GDM1 (cell line): ENCODE measurements around the gene KLHDC7A.

Experiments used
- DNase-seq: peaks from one replicate; lab custom pipeline; 2025; lab: John Stamatoyannopoulos, UW

Gene KLHDC7A

GRCh38 chr1:18508084-18508483 lies 27.4 kb downstream of the KLHDC7A start:
- no peak for DNase-seq

DNA sequence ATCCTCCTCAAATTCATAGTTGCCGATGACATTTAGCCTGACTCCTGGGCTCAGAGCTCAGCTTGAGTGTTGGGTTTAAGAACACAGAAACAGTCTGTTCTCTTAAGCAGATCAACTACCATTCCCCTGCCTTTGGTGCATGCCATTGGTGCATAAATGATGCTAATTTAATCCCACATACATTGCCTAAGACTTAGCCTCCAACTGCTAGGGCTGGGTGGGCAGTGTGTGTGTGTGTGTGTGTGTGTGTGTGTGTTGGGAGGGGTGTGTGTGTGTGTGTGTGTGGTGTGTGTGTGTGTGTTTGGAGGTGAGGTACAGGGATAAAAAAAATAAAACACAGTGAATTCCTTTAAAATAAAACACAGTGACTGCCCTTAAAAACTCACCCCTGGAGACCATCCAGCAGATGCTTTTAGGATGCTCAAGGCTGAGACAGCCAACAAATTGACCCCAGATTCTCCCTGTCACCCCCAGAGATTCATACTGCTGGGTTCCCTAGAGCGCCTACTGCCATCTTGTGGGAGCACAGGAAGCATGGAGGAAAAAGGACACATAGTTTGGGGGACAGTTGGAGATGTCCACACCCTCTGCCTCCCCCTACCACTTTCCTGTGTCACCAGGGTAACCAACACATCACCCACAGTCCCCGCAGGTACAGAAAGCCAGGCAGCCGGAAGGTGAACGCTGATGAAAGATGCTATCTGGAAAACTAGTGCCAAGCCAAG lies 30.6 kb downstream of the KLHDC7A start:
- no peak for DNase-seq

DNA sequence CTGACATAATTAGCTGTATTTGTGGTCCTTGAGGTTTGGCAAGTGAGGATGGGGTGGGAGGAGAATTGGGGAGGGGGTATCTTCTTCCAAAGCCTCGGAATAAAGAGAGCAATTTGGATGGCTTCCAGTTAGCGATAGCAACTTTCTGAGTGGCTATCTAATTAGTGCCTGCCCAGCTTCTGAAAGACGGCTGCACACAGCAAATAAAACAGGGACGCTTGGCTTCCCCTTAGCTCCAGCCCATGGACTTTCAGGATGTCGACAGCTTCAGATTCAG lies 31.1 kb downstream of the KLHDC7A start:
- DNase-seq, result no peak

- DNase-seq, result no peak
Observed at GRCh38 chr1:18512883-18513282, 32.2 kb downstream of the KLHDC7A start.

- no peak for DNase-seq
Observed at GRCh38 chr1:18513995-18514394, 33.3 kb downstream of the KLHDC7A start.

DNA sequence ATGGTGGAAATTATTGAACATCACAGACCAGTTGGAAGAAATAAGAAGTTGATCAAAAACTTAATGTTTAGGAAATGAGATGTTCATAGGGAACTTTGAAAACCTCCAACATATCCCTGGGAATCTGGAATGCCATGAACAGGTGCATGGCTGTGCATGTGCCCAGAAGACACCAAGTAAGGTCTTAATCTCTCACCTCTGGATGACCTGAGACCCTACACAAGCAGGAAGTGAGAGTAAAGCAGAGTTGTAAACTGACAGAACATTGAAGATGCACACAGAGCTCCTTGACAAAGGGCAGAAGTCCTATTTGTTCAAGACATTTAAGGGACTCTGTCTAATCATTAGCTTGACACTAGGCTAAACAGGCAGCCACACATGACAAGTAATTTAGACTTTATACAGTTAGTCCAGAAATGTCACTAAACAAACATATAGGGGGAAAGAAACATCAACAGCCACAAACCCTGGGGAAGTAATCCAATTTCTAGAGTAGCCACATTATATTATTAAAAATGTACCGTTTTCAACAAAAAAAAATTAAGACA lies 34.5 kb downstream of the KLHDC7A start:
- no peak for DNase-seq

GRCh38 chr1:18516473-18516872 lies 35.7 kb downstream of the KLHDC7A start:
- DNase-seq, result no peak

GRCh38 chr1:18526436-18527275 lies 45.9 kb downstream of the KLHDC7A start:
- DNase-seq, result no peak

GRCh38 chr1:18527514-18527913 lies 46.8 kb downstream of the KLHDC7A start:
- no peak for DNase-seq

DNA sequence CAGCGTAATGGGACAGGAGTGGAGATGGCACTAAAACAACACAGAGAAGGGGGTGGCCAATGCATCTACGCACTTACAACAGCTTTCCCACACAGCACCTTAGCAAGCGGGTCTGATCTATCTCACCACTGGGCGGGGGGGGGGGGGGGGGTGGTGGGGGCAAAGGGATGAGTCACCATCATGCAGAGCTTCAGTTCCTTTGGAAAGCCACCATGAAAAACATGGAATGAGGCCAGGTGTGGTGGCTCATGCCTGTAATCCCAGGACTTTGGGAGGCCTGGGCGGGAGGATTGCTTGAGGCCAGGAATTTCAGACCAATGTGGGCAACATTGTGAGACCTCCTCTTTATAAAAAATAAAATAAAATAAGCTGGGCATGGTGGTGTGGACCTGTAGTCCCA lies 47.2 kb downstream of the KLHDC7A start:
- no peak for DNase-seq

GRCh38 chr1:18528616-18529015 lies 47.9 kb downstream of the KLHDC7A start:
- no peak for DNase-seq

- no peak for DNase-seq
Observed at GRCh38 chr1:18529714-18530113, 49.0 kb downstream of the KLHDC7A start.

DNA sequence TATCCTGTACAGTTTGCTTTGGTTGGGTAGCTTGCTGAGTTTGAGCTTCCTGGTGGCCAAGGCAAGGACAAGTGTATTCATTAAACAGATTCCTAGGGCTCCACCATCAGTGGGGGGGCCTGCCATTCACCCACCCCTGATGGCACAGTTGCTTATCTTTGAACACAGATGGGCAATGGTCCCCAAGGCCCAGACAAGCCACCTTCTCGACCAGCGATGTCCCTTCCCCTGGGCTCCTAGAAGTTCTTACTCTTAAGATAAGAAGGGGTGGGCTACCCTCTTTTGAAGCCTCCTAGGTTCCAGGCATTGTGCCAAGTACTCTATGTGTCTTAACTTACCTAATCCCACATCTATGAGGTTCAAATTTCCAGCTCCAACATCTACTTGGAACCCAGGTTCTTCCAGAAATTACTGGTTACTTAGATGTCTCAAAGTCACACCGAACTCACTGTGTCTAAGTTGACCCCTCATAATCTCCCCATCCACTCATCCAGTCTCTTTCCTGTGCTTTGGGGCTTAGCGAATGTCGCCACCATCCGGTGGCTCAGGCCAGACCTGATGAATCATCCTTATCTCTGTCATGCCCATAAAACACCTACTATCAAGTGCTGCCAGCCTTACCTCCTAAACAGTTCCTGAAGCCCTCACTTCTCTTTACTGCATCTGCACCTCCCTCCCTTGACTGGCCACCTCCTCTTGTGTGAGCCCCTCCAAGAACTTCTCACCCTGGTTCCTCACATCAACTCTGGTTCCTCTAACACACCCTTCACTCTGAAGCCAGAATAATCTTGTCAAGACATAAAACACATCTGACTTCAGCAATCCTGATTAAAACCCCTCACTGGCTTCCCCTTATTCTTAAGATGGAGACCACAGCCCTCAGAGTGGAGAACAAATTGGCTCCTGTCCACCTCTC lies 50.1 kb downstream of the KLHDC7A start:
- DNase-seq, result no peak

DNA sequence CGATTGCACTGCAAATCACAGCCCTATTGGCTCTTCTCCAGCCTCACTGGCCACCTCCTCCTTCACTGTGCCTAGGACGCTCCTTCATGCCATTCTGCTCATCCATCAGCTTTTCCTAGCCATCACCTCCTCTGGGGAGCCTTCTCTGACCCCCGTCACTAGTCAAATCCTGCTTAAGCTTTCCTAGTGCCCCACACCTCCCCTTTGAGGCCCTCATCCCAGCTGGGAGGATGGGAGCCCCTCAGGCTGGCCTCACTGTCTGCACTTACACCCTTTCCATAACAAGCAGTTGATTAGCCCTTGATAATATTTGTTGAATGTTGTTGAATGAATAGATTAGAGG lies 50.7 kb downstream of the KLHDC7A start:
- no peak for DNase-seq

- no peak for DNase-seq
Observed at GRCh38 chr1:18532390-18533170, 51.9 kb downstream of the KLHDC7A start.

DNA sequence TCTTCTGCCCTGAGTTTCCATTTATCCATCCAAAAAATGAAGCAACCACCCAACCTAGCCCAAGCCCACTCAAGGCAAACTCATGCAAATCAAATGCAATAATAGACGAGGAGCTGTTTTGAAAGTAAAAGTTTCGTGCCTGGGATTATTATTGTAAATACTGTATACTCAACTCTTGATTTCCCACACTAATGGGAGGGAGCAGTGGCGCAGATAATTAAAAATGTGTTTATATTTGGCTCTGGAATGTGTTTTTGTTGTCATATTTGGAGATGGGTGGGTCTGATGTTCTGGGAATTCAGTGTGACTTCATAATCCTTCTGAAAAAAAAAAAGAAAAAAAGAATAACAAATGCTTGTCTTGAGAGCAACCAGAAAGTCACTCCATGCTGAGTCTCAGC lies 52.5 kb downstream of the KLHDC7A start:
- no peak for DNase-seq

GRCh38 chr1:18534810-18535205 lies 54.1 kb downstream of the KLHDC7A start:
- no peak for DNase-seq
